LNCAP (cell line): ENCODE data around the gene PRR15L.

Experiments used
- TF ChIP-seq, protein P1 (sequence below): fragments of 450-650 bp; IDR thresholded peaks from 2 replicates; pipeline ENCODE4 v1.5.1; 2017; ENCODE audit warnings: mild to moderate bottlenecking

The PRR15L gene

GRCh38 chr17:47999582-47999981, 41.9 kb upstream of the PRR15L start:
- TF ChIP-seq, protein P1, sequence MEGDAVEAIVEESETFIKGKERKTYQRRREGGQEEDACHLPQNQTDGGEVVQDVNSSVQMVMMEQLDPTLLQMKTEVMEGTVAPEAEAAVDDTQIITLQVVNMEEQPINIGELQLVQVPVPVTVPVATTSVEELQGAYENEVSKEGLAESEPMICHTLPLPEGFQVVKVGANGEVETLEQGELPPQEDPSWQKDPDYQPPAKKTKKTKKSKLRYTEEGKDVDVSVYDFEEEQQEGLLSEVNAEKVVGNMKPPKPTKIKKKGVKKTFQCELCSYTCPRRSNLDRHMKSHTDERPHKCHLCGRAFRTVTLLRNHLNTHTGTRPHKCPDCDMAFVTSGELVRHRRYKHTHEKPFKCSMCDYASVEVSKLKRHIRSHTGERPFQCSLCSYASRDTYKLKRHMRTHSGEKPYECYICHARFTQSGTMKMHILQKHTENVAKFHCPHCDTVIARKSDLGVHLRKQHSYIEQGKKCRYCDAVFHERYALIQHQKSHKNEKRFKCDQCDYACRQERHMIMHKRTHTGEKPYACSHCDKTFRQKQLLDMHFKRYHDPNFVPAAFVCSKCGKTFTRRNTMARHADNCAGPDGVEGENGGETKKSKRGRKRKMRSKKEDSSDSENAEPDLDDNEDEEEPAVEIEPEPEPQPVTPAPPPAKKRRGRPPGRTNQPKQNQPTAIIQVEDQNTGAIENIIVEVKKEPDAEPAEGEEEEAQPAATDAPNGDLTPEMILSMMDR: no peak

DNA sequence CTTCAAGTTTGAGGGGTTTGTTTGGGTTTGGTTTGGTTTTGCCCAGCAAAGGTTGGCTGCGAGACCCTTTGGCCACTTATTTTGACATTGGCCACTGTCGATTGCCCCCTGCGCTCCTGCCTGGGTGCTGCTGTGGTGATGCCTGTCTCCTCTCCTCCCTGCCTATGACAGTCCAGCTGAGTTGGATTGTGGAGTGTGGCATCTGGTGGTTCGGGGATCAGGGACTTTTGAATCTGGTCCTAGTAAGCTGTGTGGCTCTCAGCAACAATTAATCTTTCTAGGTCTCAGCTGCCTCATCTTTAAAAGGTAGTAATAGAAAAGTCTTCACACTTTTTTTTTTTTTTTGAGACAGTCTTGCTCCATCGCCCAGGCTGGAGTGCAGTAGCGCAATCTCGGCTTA, 40.4 kb upstream of the PRR15L start:
- TF ChIP-seq, protein P1: no peak

GRCh38 chr17:47997586-47997985, 39.9 kb upstream of the PRR15L start:
- TF ChIP-seq, protein P1: no peak

- TF ChIP-seq, protein P1: no peak
These were observed 38.5 kb upstream of the PRR15L start for GRCh38 chr17:47996201-47996600.

GRCh38 chr17:47995241-47995935, 37.7 kb upstream of the PRR15L start:
- TF ChIP-seq, protein P1: no peak

- TF ChIP-seq, protein P1: no peak
These were observed 37.0 kb upstream of the PRR15L start for GRCh38 chr17:47994724-47995123.

DNA sequence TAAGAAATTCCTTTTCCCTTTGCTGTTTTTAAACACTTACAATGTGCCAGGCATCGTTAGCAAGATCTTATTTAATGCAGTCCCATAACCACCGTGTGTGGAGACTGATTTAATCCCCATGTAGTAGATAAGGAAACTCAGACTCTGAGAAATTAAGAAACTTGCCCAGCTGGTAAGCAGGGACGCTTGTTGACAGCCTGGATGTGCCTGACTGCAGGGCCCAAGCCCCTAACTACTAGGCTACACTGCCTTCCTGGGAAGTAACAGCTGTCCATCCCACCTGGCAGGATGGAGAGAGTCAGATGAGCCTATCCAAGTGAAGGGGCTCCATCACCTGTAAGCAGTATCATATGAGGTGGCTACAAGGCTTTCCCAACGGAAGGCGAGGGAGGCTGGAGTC, 36.3 kb upstream of the PRR15L start:
- TF ChIP-seq, protein P1: no peak

DNA sequence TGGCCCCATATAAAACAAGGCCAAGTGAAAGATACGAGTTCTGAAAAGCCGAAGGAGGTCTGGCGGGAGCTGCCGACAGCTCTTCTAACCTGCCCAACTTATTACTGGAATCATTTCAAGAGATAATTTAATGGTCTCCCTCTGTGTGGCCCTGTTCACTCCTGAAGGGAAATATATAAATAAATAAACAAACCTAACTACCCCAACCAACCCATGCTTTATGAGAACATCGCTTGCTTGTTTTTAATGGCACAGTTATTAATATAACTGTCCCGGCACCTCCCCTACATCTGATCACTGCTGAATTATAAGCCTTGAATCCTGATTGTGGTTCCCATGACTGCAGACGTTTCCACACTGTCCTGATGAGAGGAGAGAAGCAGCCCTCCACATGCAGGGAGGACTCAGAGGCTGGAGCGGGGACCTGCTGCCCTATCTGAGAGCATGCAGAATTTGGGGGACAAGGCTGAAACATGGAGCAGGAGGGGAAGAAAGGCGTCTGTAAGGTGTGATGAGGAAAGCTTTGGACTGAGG, 35.4 kb upstream of the PRR15L start:
- TF ChIP-seq, protein P1: no peak
